HCT116 (cell line): ENCODE results near the gene DDX39B. TPM values are rescaled to one million over a fixed set of nuclear protein-coding genes. Genes with fewer than 3 reads are reported as not detected.

Source experiments
- ATAC-seq: fragments of 200-7000 bp; cut with Tn5 transposase; 2 replicates; pipeline ENCODE4 v1.9.1; 2020; ENCODE audit warnings: mild to moderate bottlenecking, moderate library complexity
- BruUV-seq: library from RNA; stranded (reverse); fragments of 400-500 nt; replicated peaks from 2 replicates; lab custom pipeline; 2021; lab: Mats Ljungman, UMichigan
- CTCF ChIA-PET: fragments of 300-600 bp; sonication (Branson Sonifier 250); formaldehyde crosslinking; loops from one replicate; lab custom pipeline; 2021; ENCODE audit warnings: antibody characterized with exemption; lab: Charles Lee
- POLR2A ChIA-PET: fragments of 300-600, 350-600 bp; sonication (Branson Sonifier 250); formaldehyde crosslinking; loops from one replicate; lab custom pipeline; 2021; ENCODE audit warnings: antibody characterized with exemption; lab: Charles Lee
- RAD21 ChIA-PET, 2 experiments: fragments of 300-600 bp; sonication (Branson Sonifier 250); formaldehyde crosslinking; loops; one replicate each; lab custom pipeline; 2023; ENCODE audit warnings: low total read pairs in 2 of 2; ENCODE audit not compliant: uncharacterized antibody in 2 of 2, unreplicated experiment in 2 of 2, low non-redundant PET in 1 of 2; lab: Charles Lee
- DNase-seq: peaks from one replicate; pipeline ENCODE4 v3.0.0-alpha.2; 2010; ENCODE audit warnings: low read depth, low spot score
- H2AFZ ChIP-seq: fragments of 200-600 bp; shearing (Covaris generic), sonication (generic); 2 replicates; pipeline ENCODE4 v1.6.1; 2017; ENCODE audit warnings: low read depth, mixed run types, mixed read lengths, antibody characterized with exemption, low read length; ENCODE audit not compliant: poor library complexity, severe bottlenecking
- H3K27ac ChIP-seq: 2 replicates; pipeline ENCODE4 v1.5.1; 2012; ENCODE audit warnings: low read depth, low read length
- H3K27me3 ChIP-seq: fragments of 200-600 bp; sonication (generic); 2 replicates; pipeline ENCODE4 v1.6.1; 2016; ENCODE audit warnings: mixed run types, low read length, mixed read lengths; ENCODE audit not compliant: insufficient read depth
- H3K36me3 ChIP-seq, 2 experiments: fragments of 200-500 bp in 1 of 2; fragments of 200-600 bp in 1 of 2; sonication (Bioruptor generic) in 1 of 2; sonication (generic) in 1 of 2; 2 replicates each; pipeline versions ENCODE4 v1.5.1 to v1.6.1; 2014 to 2016; ENCODE audit warnings: low read length in 2 of 2, inconsistent platforms in 1 of 2, mixed read lengths in 1 of 2, mixed run types in 1 of 2; ENCODE audit not compliant: insufficient read depth in 2 of 2, control insufficient read depth in 1 of 2
- H3K4me1 ChIP-seq, 2 experiments: fragments of 200-600 bp in 1 of 2; sonication (generic) in 1 of 2; 2 replicates each; pipeline versions ENCODE4 v1.5.1 to v1.6.1; 2012 to 2017; ENCODE audit warnings: low read length in 2 of 2, inconsistent platforms in 1 of 2, mild to moderate bottlenecking in 1 of 2, mixed read lengths in 1 of 2, mixed run types in 1 of 2, moderate library complexity in 1 of 2; ENCODE audit not compliant: insufficient read depth in 2 of 2, control insufficient read depth in 1 of 2
- H3K4me2 ChIP-seq: fragments of 200-600 bp; sonication (generic); 2 replicates; pipeline ENCODE4 v1.6.1; 2017; ENCODE audit warnings: mixed run types, low read length, mixed read lengths
- H3K4me3 ChIP-seq, 2 experiments: fragments of 200-600 bp in 1 of 2; sonication (generic) in 1 of 2; replicated peaks in 1 of 2; 2 replicates each; pipeline ENCODE4 v1.5.1; 2011 to 2016; ENCODE audit warnings: low read length in 2 of 2, control low read depth in 1 of 2, low read depth in 1 of 2, mild to moderate bottlenecking in 1 of 2, mixed read lengths in 1 of 2, mixed run types in 1 of 2
- H3K79me2 ChIP-seq: fragments of 200-600 bp; sonication (generic); 2 replicates; pipeline ENCODE4 v1.6.1; 2017; ENCODE audit warnings: mild to moderate bottlenecking, mixed run types, low read length, moderate library complexity, mixed read lengths; ENCODE audit not compliant: insufficient read depth
- H3K9ac ChIP-seq: fragments of 200-600 bp; sonication (generic); 2 replicates; pipeline ENCODE4 v1.6.1; 2016; ENCODE audit warnings: low read length, mixed read lengths
- H3K9me2 ChIP-seq: fragments of 200-600 bp; sonication (generic), shearing (Covaris generic); 2 replicates; pipeline ENCODE4 v1.6.1; 2017; ENCODE audit warnings: mixed run types, mild to moderate bottlenecking, moderate library complexity; ENCODE audit not compliant: insufficient read depth
- H3K9me3 ChIP-seq, 2 experiments: fragments of 200-500 bp in 1 of 2; fragments of 200-600 bp in 1 of 2; sonication (Bioruptor generic) in 1 of 2; sonication (generic) in 1 of 2; 2 replicates each; pipeline ENCODE4 v1.6.1; 2014 to 2017; ENCODE audit warnings: low read length in 2 of 2, mixed read lengths in 2 of 2, inconsistent platforms in 1 of 2, low read depth in 1 of 2, mild to moderate bottlenecking in 1 of 2, mixed run types in 1 of 2, moderate library complexity in 1 of 2; ENCODE audit not compliant: control insufficient read depth in 1 of 2, insufficient read depth in 1 of 2
- H4K20me1 ChIP-seq: fragments of 200-600 bp; sonication (generic), shearing (Covaris generic); 2 replicates; pipeline ENCODE4 v1.6.1; 2017; ENCODE audit warnings: mixed run types, mild to moderate bottlenecking, moderate library complexity; ENCODE audit not compliant: insufficient read depth
- ATF3 ChIP-seq: IDR thresholded peaks from 2 replicates; pipeline ENCODE4 v1.6.1; 2012
- ELF1 ChIP-seq: IDR thresholded peaks from 2 replicates; pipeline ENCODE4 v1.6.1; 2012; ENCODE audit warnings: low read depth, borderline replicate concordance
- EZH2 ChIP-seq: fragments of 200-600 bp; sonication (generic); IDR thresholded peaks from 2 replicates; pipeline ENCODE4 v1.6.1; 2017; ENCODE audit warnings: antibody characterized with exemption, mixed run types
- FOSL1 ChIP-seq: IDR thresholded peaks from 2 replicates; pipeline ENCODE4 v1.6.1; 2012; ENCODE audit warnings: low read depth
- MAX ChIP-seq: IDR thresholded peaks from 2 replicates; pipeline ENCODE4 v1.6.1; 2012
- POLR2AphosphoS5 ChIP-seq: IDR thresholded peaks from 2 replicates; pipeline ENCODE4 v1.6.1; 2011; ENCODE audit warnings: mild to moderate bottlenecking, low read depth, low read length, moderate library complexity
- RAD21 ChIP-seq: IDR thresholded peaks from 2 replicates; pipeline ENCODE4 v1.6.1; 2012; ENCODE audit warnings: low read depth, mild to moderate bottlenecking
- REST ChIP-seq: IDR thresholded peaks from 2 replicates; pipeline ENCODE4 v1.6.1; 2012; ENCODE audit warnings: low read depth
- SIN3A ChIP-seq: IDR thresholded peaks from 2 replicates; pipeline ENCODE4 v1.6.1; 2012; ENCODE audit warnings: low read depth
- ZBTB33 ChIP-seq: IDR thresholded peaks from 2 replicates; pipeline ENCODE4 v1.6.1; 2011; ENCODE audit warnings: mild to moderate bottlenecking, low read length, moderate library complexity; ENCODE audit not compliant: insufficient replicate concordance; ENCODE audit errors: extremely low read depth
- ZNF274 ChIP-seq: fragments of 200-500 bp; sonication (Bioruptor generic); IDR thresholded peaks from 2 replicates; pipeline ENCODE4 v1.6.1; 2014; ENCODE audit warnings: mild to moderate bottlenecking, low read depth, low read length, inconsistent platforms
- intact Hi-C: fragments of 100-400 bp; cut with micrococcal nuclease; formaldehyde crosslinking; loops from 2 replicates; pipeline ENCODE4 v1.10.0; 2022
- total RNA-seq: library from RNA; stranded (reverse); gene quantifications from one replicate; pipeline ENCODE4 v1.2.1, GENCODE V29; 2021; ENCODE audit not compliant: unreplicated experiment

Gene DDX39B
- total RNA-seq, 1 experiment from 2014 or later: 545 TPM

GRCh38 chr6:31557443-31558317 is 15.9 kb upstream of the DDX39B start:
- CTCF ChIA-PET: no interaction called here
- Histone ChIP-seq H3K4me3 (no peak overlapping the region), H3K79me2 (peaks cover 6% of the 10 kb centered on the region; the same call in 1 of the 2 replicates), H3K9me2 (no peaks in the 10 kb centered on the region), H3K36me3 (peaks cover 19 to 20% of the 10 kb centered on the region in 2 experiments), H4K20me1 (no peaks in the 10 kb centered on the region), H3K27me3 (no peaks in the 10 kb centered on the region), H3K4me1 (peaks cover 5 to 24% of the 10 kb centered on the region in 2 experiments; a peak in 3 of 4 replicates), H3K9me3 (no peaks in the 10 kb centered on the region), H3K9ac (no peak overlapping the region), H3K4me2 (no peak overlapping the region), H2AFZ (no peak overlapping the region), H3K27ac (no peak overlapping the region)
- TSS peak; percentile 17 for BruUV-seq
- RAD21 ChIA-PET: no interaction called here
- TF ChIP-seq MAX (no peak), ZNF274 (no peak)
- intact Hi-C loops: no loop called here
- DNase-seq (no peak), ATAC-seq (no peak)
- POLR2A ChIA-PET: no interaction called here

- ChIA-PET RAD21 (no interaction called here), CTCF (no interaction called here)
These were observed 14.5 kb upstream of the DDX39B start for GRCh38 chr6:31556307-31556706.

More at GRCh38 chr6:31556307-31556706, 14.5 kb upstream of the DDX39B start:
- no peak for TF ChIP-seq RAD21
- TF ChIP-seq REST: no peak
- no peak for TF ChIP-seq EZH2
- no peak for TF ChIP-seq ZBTB33
- no peak for TF ChIP-seq POLR2AphosphoS5
- TF ChIP-seq FOSL1: no peak
- TF ChIP-seq ELF1: no peak
- no peak for TF ChIP-seq MAX
- no peak for TF ChIP-seq SIN3A
- no peak for TF ChIP-seq ATF3
- Histone ChIP-seq H3K36me3 (peaks cover 19 to 20% of the 10 kb centered on the region in 2 experiments), H3K4me2 (no peak overlapping the region), H3K27me3 (no peaks in the 10 kb centered on the region), H3K9me3 (no peaks in the 10 kb centered on the region), H3K79me2 (peaks cover 6% of the 10 kb centered on the region; the same call in 1 of the 2 replicates), H3K27ac (no peak overlapping the region), H4K20me1 (no peaks in the 10 kb centered on the region), H3K9ac (no peak overlapping the region), H2AFZ (no peak overlapping the region), H3K9me2 (no peaks in the 10 kb centered on the region), H3K4me3 (no peak overlapping the region), H3K4me1 (peaks cover 5 to 24% of the 10 kb centered on the region in 2 experiments; a peak in 3 of 4 replicates)
- ATAC-seq: no peak
- DNase-seq: no peak
- intact Hi-C loops: no loop called here
- POLR2A ChIA-PET: no interaction called here
- BruUV-seq: no TSS peak
